Measurements from ENCODE around the gene TAF6. TPM values are rescaled to one million over a fixed set of nuclear protein-coding genes. Genes with fewer than 3 reads are reported as not detected.

The TAF6 gene
- total RNA-seq, 2 experiments from 2014 or later: 48.6 to 55.3 TPM

DNA sequence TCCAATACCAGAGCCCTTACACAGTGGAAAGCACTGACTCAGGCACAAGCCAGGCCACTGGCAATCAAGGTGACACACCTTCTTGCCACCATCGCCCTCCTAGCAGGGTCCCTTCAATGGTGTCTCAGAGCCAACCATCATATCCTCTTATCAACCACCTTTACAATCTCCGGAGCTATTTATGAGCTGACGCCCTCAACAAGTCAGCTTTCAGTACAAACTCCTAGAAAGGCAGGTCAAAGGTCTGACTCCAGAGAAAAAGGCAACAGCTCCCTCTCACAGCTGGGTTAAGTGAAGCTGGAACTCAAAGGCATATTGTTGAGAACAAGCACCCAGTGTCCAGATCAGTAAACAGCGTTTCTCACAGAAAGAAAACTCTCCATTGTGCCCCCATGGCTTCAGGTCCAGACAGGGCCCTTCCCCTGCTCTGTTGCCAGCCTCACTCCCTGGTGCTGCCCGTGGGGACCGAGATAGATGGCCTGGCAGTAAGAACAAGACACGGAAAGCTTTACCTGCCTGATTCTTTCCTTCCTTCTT lies 40.1 kb downstream of the TAF6 start:
- ATAC-seq (no peak), DNase-seq (no peak)
- H3K4me3 Mint-ChIP-seq: peak overlapping the region; percentile 6
- CTCF ChIA-PET: interaction anchor here (1.1 to 1.3 kb wide), 2 partner anchors 20 to 85 kb away, joined by 3 read pairs; no protein-coding TSS in a partner anchor
- H3K27me3 Mint-ChIP-seq: no peaks in the 10 kb centered on the region
- POLR2A ChIA-PET: interaction anchor here (1.0 to 1.1 kb wide), 3 partner anchors 12 to 81 kb away, joined by 3 read pairs; partner anchors contain the start of genes AP4M1 and MCM7
- no peak overlapping the region for H3K27ac Mint-ChIP-seq
- peaks cover 41% of the 10 kb centered on the region for H3K36me3 Mint-ChIP-seq (ENCODE audit: low read depth)
- H3K4me1 Mint-ChIP-seq (ENCODE audit: low read depth): peaks cover 21% of the 10 kb centered on the region
- intact Hi-C loops (cut with micrococcal nuclease): no loop called here
- TF ChIP-seq, protein P1, sequence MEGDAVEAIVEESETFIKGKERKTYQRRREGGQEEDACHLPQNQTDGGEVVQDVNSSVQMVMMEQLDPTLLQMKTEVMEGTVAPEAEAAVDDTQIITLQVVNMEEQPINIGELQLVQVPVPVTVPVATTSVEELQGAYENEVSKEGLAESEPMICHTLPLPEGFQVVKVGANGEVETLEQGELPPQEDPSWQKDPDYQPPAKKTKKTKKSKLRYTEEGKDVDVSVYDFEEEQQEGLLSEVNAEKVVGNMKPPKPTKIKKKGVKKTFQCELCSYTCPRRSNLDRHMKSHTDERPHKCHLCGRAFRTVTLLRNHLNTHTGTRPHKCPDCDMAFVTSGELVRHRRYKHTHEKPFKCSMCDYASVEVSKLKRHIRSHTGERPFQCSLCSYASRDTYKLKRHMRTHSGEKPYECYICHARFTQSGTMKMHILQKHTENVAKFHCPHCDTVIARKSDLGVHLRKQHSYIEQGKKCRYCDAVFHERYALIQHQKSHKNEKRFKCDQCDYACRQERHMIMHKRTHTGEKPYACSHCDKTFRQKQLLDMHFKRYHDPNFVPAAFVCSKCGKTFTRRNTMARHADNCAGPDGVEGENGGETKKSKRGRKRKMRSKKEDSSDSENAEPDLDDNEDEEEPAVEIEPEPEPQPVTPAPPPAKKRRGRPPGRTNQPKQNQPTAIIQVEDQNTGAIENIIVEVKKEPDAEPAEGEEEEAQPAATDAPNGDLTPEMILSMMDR (IDR thresholded peaks at IDR 0.05): no peak
- H3K9me3 Mint-ChIP-seq: no peaks in the 10 kb centered on the region

GRCh38 chr7:100077205-100077604 lies 42.0 kb downstream of the TAF6 start:
- DNase-seq: no peak
- POLR2A ChIA-PET: interaction anchor here (0.9 kb wide), 1 partner anchor 17 kb away, joined by 3 read pairs; no protein-coding TSS in a partner anchor
- Mint-ChIP-seq H3K27me3 (no peaks in the 10 kb centered on the region), H3K4me1 (ENCODE audit: low read depth) (peaks cover 16% of the 10 kb centered on the region), H3K9me3 (peaks cover 8% of the 10 kb centered on the region), H3K27ac (no peak overlapping the region), H3K36me3 (ENCODE audit: low read depth) (peaks cover 59% of the 10 kb centered on the region), H3K4me3 (no peak overlapping the region)
- intact Hi-C loops (cut with micrococcal nuclease): no loop called here
- TF ChIP-seq, protein P1 (IDR thresholded peaks at IDR 0.05): no peak
- CTCF ChIA-PET: no interaction called here
- no peak for ATAC-seq

GRCh38 chr7:100075418-100075817 lies 43.7 kb downstream of the TAF6 start:
- TF ChIP-seq, protein P1 (IDR thresholded peaks at IDR 0.05): no peak
- CTCF ChIA-PET: interaction anchor here (1.3 kb wide), 1 partner anchor 54 kb away, joined by 4 read pairs; no protein-coding TSS in a partner anchor
- Mint-ChIP-seq H3K36me3 (ENCODE audit: low read depth) (peaks cover 72% of the 10 kb centered on the region), H3K9me3 (peaks cover 26% of the 10 kb centered on the region), H3K27me3 (no peaks in the 10 kb centered on the region), H3K4me1 (ENCODE audit: low read depth) (peaks cover 13% of the 10 kb centered on the region), H3K4me3 (no peak overlapping the region), H3K27ac (no peak overlapping the region)
- ATAC-seq (no peak), DNase-seq (no peak)
- POLR2A ChIA-PET: interaction anchor here (0.6 to 1.2 kb wide), 7 partner anchors 10 to 277 kb away, joined by 3 to 7 read pairs (median 4); no protein-coding TSS in a partner anchor
- intact Hi-C loops (cut with micrococcal nuclease): no loop called here

DNA sequence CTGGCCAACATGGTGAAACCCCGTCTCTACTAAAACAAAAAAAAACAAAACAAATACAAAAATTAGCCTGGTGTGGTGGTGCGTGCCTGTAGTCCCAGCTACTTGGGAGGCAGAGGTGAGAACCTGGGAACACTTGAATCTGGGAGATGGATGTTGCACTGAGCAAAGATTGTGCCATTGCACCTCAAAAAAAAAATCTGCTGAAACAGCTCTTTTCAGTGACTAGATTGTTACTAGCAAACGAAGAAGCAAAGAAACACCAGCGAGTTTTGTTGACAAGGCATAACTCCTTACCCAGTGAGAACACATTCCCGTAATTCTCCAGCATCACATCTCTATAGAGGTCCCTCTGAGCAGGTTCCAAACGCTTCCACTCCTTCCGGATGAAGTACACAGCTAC lies 44.3 kb downstream of the TAF6 start:
- peaks cover 73% of the 10 kb centered on the region for H3K36me3 Mint-ChIP-seq (ENCODE audit: low read depth)
- ATAC-seq (no peak), DNase-seq (no peak)
- peaks cover 9% of the 10 kb centered on the region for H3K4me1 Mint-ChIP-seq (ENCODE audit: low read depth)
- H3K27me3 Mint-ChIP-seq: no peaks in the 10 kb centered on the region
- POLR2A ChIA-PET: interaction anchor here (0.9 to 1.2 kb wide), 3 partner anchors 11 to 25 kb away, joined by 3 read pairs; no protein-coding TSS in a partner anchor
- intact Hi-C loops (cut with micrococcal nuclease): no loop called here
- H3K4me3 Mint-ChIP-seq: no peak overlapping the region
- TF ChIP-seq, protein P1 (IDR thresholded peaks at IDR 0.05): no peak
- no peak overlapping the region for H3K27ac Mint-ChIP-seq
- CTCF ChIA-PET: interaction anchor here (1.3 kb wide), 1 partner anchor 53 kb away, joined by 4 read pairs; no protein-coding TSS in a partner anchor
- peaks cover 29% of the 10 kb centered on the region for H3K9me3 Mint-ChIP-seq

GRCh38 chr7:100072462-100072861 lies 46.7 kb downstream of the TAF6 start:
- Mint-ChIP-seq H3K36me3 (ENCODE audit: low read depth) (peaks cover 81% of the 10 kb centered on the region), H3K9me3 (peaks cover 29% of the 10 kb centered on the region), H3K27me3 (no peaks in the 10 kb centered on the region), H3K27ac (no peak overlapping the region), H3K4me1 (ENCODE audit: low read depth) (peaks cover 1% of the 10 kb centered on the region), H3K4me3 (no peak overlapping the region)
- TF ChIP-seq, protein P1 (IDR thresholded peaks at IDR 0.05): no peak
- intact Hi-C loops (cut with micrococcal nuclease): no loop called here
- CTCF ChIA-PET: interaction anchor here (1.1 kb wide), 1 partner anchor 14 kb away, joined by 3 read pairs; no protein-coding TSS in a partner anchor
- DNase-seq (no peak), ATAC-seq (no peak)
- POLR2A ChIA-PET: interaction anchor here (0.8 kb wide), 1 partner anchor 556 kb away, joined by 3 read pairs; no protein-coding TSS in a partner anchor
